Neural progenitor cell (in vitro differentiated cells): ENCODE data around the gene KIF26A. TPM values are rescaled to one million over a fixed set of nuclear protein-coding genes. Genes with fewer than 3 reads are reported as not detected.

Experiments
- DNase-seq: peaks from one replicate; pipeline ENCODE4 v3.0.0-alpha.2; 2016; ENCODE audit warnings: low spot score
- H2AFZ ChIP-seq: fragments of 200-600 bp; sonication (generic); replicated peaks from 2 replicates; pipeline ENCODE4 v1.6.1; 2016; ENCODE audit warnings: antibody characterized with exemption
- H3F3A ChIP-seq: fragments of 200-600 bp; sonication (generic); 2 replicates; pipeline ENCODE4 v1.6.1; 2016; ENCODE audit warnings: antibody characterized with exemption, low read depth
- H3K27ac ChIP-seq: fragments of 200-600 bp; sonication (generic); 2 replicates; pipeline ENCODE4 v1.5.1; 2016; ENCODE audit warnings: mild to moderate bottlenecking
- H3K27me3 ChIP-seq: fragments of 200-600 bp; sonication (generic); 2 replicates; pipeline ENCODE4 v1.6.1; 2016; ENCODE audit warnings: mild to moderate bottlenecking, moderate library complexity
- H3K36me3 ChIP-seq: fragments of 200-600 bp; sonication (generic); 2 replicates; pipeline ENCODE4 v1.5.1; 2016
- H3K4me1 ChIP-seq: fragments of 200-600 bp; sonication (generic); 2 replicates; pipeline ENCODE4 v1.6.1; 2016; ENCODE audit warnings: mixed run types
- H3K4me2 ChIP-seq: fragments of 200-600 bp; sonication (generic); 2 replicates; pipeline ENCODE4 v1.6.1; 2016
- H3K4me3 ChIP-seq: fragments of 200-600 bp; sonication (generic); 2 replicates; pipeline ENCODE4 v1.5.1; 2016
- H3K79me2 ChIP-seq: fragments of 200-600 bp; sonication (generic); 2 replicates; pipeline ENCODE4 v1.6.1; 2016; ENCODE audit warnings: low read depth
- H3K9ac ChIP-seq: fragments of 200-600 bp; sonication (generic); 2 replicates; pipeline ENCODE4 v1.6.1; 2016
- H3K9me3 ChIP-seq: fragments of 200-600 bp; sonication (generic); 2 replicates; pipeline ENCODE4 v1.5.1; 2016; ENCODE audit warnings: low read depth
- H4K20me1 ChIP-seq: fragments of 200-600 bp; sonication (generic); 2 replicates; pipeline ENCODE4 v1.6.1; 2016; ENCODE audit warnings: low read depth
- H3K27ac Mint-ChIP-seq: 3 replicates; pipeline ENCODE4 v1.8.0; 2021; ENCODE audit warnings: mixed read lengths
- H3K27me3 Mint-ChIP-seq: 2 replicates; pipeline ENCODE4 v1.8.0; 2022; ENCODE audit warnings: low read depth, mild to moderate bottlenecking, inconsistent platforms, moderate library complexity, mixed read lengths; ENCODE audit not compliant: insufficient read depth
- H3K36me3 Mint-ChIP-seq: 3 replicates; pipeline ENCODE4 v1.8.0; 2021; ENCODE audit warnings: mixed read lengths
- H3K4me1 Mint-ChIP-seq: 3 replicates; pipeline ENCODE4 v1.8.0; 2021; ENCODE audit warnings: mixed read lengths
- H3K4me3 Mint-ChIP-seq: 3 replicates; pipeline ENCODE4 v1.8.0; 2021; ENCODE audit warnings: mild to moderate bottlenecking, moderate library complexity, mixed read lengths
- H3K9me3 Mint-ChIP-seq: 3 replicates; pipeline ENCODE4 v1.8.0; 2020; ENCODE audit warnings: mixed read lengths
- EZH2 ChIP-seq: fragments of 200-600 bp; sonication (generic); IDR thresholded peaks from 2 replicates; pipeline ENCODE4 v1.6.1; 2017; ENCODE audit warnings: antibody characterized with exemption, mild to moderate bottlenecking, moderate library complexity
- EZH2phosphoT487 ChIP-seq: fragments of 200-600 bp; sonication (generic); IDR thresholded peaks from 2 replicates; pipeline ENCODE4 v1.6.1; 2017; ENCODE audit warnings: antibody characterized with exemption
- total RNA-seq: library from RNA; depleted of rRNA; stranded (reverse); fragments of >200 nt; gene quantifications from 2 replicates; pipeline ENCODE4 v1.2.3, GENCODE V29; 2015; ENCODE audit warnings: low replicate concordance
- TF ChIP-seq, protein P1 (sequence below): fragments of 200-600 bp; sonication (generic); IDR thresholded peaks from 2 replicates; pipeline ENCODE4 v1.5.1; 2017; ENCODE audit warnings: antibody characterized with exemption, mild to moderate bottlenecking

Gene KIF26A
- total RNA-seq, 1 donor from 2014 or later: 6.1 TPM

DNA sequence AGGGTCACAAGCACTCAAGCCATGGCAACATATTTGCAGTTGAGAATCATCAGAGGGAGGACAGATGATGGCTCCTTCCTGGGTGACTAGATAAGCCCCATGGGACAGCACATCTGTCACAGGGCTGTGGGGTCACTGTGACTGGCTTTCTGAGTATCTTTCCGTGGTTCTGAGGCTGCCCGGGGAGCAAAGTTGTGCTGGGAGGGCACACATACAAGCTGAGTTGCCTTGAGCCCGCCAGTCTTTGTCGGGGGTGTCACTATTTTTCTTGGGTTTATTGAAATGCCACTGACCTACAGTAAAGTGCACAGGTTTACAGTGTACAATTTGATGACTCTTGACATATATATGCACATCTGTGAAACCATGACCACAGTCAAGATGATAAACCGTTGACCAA is 17.2 kb upstream of the KIF26A start:
- no peak overlapping the region for H3K27ac Mint-ChIP-seq
- no peak overlapping the region for H3K9ac ChIP-seq
- H3K4me1 Mint-ChIP-seq: no peaks in the 10 kb centered on the region
- H3K36me3 ChIP-seq: no peaks in the 10 kb centered on the region
- no peaks in the 10 kb centered on the region for H3K4me1 ChIP-seq
- peaks cover 5% of the 10 kb centered on the region for H4K20me1 ChIP-seq
- H3K4me2 ChIP-seq: no peak overlapping the region
- H3K9me3 Mint-ChIP-seq: peaks cover 14% of the 10 kb centered on the region
- H3K36me3 Mint-ChIP-seq: no peaks in the 10 kb centered on the region
- peaks cover 62% of the 10 kb centered on the region for H3K27me3 ChIP-seq
- TF ChIP-seq EZH2phosphoT487 (no peak), EZH2 (no peak)
- TF ChIP-seq, protein P1, sequence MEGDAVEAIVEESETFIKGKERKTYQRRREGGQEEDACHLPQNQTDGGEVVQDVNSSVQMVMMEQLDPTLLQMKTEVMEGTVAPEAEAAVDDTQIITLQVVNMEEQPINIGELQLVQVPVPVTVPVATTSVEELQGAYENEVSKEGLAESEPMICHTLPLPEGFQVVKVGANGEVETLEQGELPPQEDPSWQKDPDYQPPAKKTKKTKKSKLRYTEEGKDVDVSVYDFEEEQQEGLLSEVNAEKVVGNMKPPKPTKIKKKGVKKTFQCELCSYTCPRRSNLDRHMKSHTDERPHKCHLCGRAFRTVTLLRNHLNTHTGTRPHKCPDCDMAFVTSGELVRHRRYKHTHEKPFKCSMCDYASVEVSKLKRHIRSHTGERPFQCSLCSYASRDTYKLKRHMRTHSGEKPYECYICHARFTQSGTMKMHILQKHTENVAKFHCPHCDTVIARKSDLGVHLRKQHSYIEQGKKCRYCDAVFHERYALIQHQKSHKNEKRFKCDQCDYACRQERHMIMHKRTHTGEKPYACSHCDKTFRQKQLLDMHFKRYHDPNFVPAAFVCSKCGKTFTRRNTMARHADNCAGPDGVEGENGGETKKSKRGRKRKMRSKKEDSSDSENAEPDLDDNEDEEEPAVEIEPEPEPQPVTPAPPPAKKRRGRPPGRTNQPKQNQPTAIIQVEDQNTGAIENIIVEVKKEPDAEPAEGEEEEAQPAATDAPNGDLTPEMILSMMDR: no peak
- no peak overlapping the region for H3K27ac ChIP-seq
- peaks cover 28% of the 10 kb centered on the region for H3K27me3 Mint-ChIP-seq
- H3K9me3 ChIP-seq: no peaks in the 10 kb centered on the region
- H3K79me2 ChIP-seq: no peaks in the 10 kb centered on the region
- H2AFZ ChIP-seq: no peak overlapping the region
- H3K4me3 Mint-ChIP-seq: no peak overlapping the region
- no peak for DNase-seq
- no peaks in the 10 kb centered on the region for H3F3A ChIP-seq
- no peak overlapping the region for H3K4me3 ChIP-seq

DNA sequence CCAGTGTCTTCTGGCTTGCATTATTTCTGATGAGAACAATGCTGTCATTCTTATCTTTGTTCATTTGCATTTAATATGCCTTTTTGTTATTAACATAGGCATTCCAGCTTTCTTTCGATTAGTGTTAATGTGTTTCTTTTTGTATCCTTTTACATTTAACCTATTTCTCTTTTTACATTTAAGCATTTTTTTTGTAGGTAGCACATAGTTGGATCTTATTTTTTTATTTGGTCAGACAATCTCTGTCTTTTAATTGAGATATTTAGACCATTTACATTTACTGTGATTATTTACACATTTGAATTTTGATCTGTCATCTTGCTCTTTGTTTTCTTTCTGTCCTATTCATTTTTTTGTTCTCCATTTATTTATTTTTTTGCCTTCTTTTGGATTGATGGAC is 14.5 kb upstream of the KIF26A start:
- H3K27me3 ChIP-seq: peaks cover 35% of the 10 kb centered on the region
- H2AFZ ChIP-seq: no peak overlapping the region
- H3K9me3 Mint-ChIP-seq: peaks cover 26% of the 10 kb centered on the region
- H3K4me3 ChIP-seq: no peak overlapping the region
- H4K20me1 ChIP-seq: no peaks in the 10 kb centered on the region
- no peaks in the 10 kb centered on the region for H3K4me1 Mint-ChIP-seq
- TF ChIP-seq EZH2phosphoT487 (no peak), EZH2 (no peak)
- TF ChIP-seq, protein P1: no peak
- H3K9me3 ChIP-seq: no peaks in the 10 kb centered on the region
- no peak overlapping the region for H3K4me3 Mint-ChIP-seq
- H3K36me3 Mint-ChIP-seq: no peaks in the 10 kb centered on the region
- no peak overlapping the region for H3K27ac ChIP-seq
- H3K9ac ChIP-seq: no peak overlapping the region
- no peak for DNase-seq
- no peaks in the 10 kb centered on the region for H3K36me3 ChIP-seq
- H3F3A ChIP-seq: no peaks in the 10 kb centered on the region
- no peaks in the 10 kb centered on the region for H3K79me2 ChIP-seq
- H3K4me2 ChIP-seq: no peak overlapping the region
- peaks cover 16% of the 10 kb centered on the region for H3K27me3 Mint-ChIP-seq
- H3K27ac Mint-ChIP-seq: no peak overlapping the region
- no peaks in the 10 kb centered on the region for H3K4me1 ChIP-seq

DNA sequence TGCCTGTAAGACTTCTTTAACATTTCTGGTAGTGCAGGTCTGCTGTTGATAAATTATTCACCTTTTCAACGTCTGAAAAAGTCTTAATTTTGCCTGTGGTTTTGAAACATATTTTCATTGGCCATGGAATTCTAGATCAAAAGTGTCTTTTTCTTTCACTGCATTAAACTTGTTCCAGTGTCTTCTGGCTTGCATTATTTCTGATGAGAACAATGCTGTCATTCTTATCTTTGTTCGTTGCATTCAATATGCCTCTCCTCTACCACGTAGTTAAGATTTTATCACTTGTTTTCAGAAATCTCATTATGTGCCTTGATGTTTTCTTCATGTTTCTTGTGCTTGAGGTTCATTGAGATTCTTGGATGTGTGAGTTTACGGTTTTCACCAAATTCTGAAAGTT is 13.4 kb upstream of the KIF26A start:
- Mint-ChIP-seq H3K36me3 (no peaks in the 10 kb centered on the region), H3K27ac (no peak overlapping the region), H3K9me3 (peaks cover 35% of the 10 kb centered on the region), H3K27me3 (peaks cover 17% of the 10 kb centered on the region), H3K4me3 (no peak overlapping the region), H3K4me1 (no peaks in the 10 kb centered on the region)
- H3K4me2 ChIP-seq: no peak overlapping the region
- no peaks in the 10 kb centered on the region for H3K4me1 ChIP-seq
- no peak overlapping the region for H2AFZ ChIP-seq
- H3K9ac ChIP-seq: no peak overlapping the region
- no peak overlapping the region for H3K4me3 ChIP-seq
- no peak for DNase-seq
- H3K36me3 ChIP-seq: no peaks in the 10 kb centered on the region
- H3K79me2 ChIP-seq: no peaks in the 10 kb centered on the region
- H3K9me3 ChIP-seq: peaks cover 3% of the 10 kb centered on the region
- H3K27me3 ChIP-seq: peaks cover 24% of the 10 kb centered on the region
- H3K27ac ChIP-seq: no peak overlapping the region
- no peaks in the 10 kb centered on the region for H3F3A ChIP-seq
- TF ChIP-seq, protein P1: no peak
- no peak for TF ChIP-seq EZH2
- TF ChIP-seq EZH2phosphoT487: no peak
- H4K20me1 ChIP-seq: no peaks in the 10 kb centered on the region
